OCI-LY1 (cell line): ENCODE data around the gene ASPM.

ENCODE experiments used
- EZH2 ChIP-seq: fragments of 200-600 bp; sonication (generic), shearing (Covaris generic); IDR thresholded peaks from 2 replicates; pipeline ENCODE4 v1.8.0; 2017; ENCODE audit warnings: borderline replicate concordance, mixed run types, mild to moderate bottlenecking, antibody characterized with exemption, low read length, moderate library complexity, mixed read lengths
- TF ChIP-seq, protein P1 (sequence below): fragments of 200-600 bp; sonication (generic), shearing (Covaris generic); IDR thresholded peaks from 2 replicates; pipeline ENCODE4 v1.5.1; 2017; ENCODE audit warnings: mild to moderate bottlenecking, antibody characterized with exemption, low read length, moderate library complexity, mixed read lengths

DNA sequence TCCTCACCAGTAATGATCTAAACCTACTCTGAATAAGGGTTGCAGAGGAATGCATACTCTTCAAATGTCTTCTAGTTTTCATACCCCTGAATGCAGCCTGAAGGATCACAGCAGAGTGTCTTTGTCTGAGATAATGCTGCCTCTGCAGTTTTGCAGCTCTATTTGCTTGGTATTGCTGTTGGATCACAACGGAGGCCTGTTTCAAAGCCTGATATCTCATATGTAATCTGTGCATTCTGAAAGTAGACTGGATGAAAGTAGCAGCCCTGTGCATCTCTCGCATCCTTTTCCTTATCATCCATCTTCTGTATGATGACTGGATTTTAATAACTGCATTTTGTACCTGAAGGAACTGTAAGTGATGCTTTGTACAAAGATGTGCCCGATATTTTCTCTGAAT, 44.5 kb downstream of the ASPM start:
- TF ChIP-seq, protein P1, sequence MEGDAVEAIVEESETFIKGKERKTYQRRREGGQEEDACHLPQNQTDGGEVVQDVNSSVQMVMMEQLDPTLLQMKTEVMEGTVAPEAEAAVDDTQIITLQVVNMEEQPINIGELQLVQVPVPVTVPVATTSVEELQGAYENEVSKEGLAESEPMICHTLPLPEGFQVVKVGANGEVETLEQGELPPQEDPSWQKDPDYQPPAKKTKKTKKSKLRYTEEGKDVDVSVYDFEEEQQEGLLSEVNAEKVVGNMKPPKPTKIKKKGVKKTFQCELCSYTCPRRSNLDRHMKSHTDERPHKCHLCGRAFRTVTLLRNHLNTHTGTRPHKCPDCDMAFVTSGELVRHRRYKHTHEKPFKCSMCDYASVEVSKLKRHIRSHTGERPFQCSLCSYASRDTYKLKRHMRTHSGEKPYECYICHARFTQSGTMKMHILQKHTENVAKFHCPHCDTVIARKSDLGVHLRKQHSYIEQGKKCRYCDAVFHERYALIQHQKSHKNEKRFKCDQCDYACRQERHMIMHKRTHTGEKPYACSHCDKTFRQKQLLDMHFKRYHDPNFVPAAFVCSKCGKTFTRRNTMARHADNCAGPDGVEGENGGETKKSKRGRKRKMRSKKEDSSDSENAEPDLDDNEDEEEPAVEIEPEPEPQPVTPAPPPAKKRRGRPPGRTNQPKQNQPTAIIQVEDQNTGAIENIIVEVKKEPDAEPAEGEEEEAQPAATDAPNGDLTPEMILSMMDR: no peak
- TF ChIP-seq EZH2: no peak
